Measurements from ENCODE around the gene GJB6.

DNA sequence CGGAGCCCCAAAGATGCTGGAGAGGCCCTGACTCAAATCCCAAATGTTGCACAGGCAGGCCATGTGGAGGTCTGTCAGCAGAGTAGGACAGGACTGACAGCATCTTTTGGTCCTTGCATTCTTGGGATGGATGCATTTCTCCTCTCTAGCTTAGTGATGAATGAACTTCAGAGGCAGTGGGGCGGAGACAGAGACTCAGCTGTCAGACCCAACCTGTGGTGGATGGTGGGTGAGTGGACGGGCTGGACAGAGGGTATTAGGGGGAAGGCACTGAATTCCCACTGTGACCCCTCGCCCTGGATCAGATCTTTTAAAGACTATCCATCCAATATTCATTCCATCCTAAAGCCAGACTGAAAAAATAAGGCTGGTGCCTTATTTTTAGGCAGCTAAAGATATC, 39.3 kb upstream of the GJB6 start:
- TF ChIP-seq, protein P1, sequence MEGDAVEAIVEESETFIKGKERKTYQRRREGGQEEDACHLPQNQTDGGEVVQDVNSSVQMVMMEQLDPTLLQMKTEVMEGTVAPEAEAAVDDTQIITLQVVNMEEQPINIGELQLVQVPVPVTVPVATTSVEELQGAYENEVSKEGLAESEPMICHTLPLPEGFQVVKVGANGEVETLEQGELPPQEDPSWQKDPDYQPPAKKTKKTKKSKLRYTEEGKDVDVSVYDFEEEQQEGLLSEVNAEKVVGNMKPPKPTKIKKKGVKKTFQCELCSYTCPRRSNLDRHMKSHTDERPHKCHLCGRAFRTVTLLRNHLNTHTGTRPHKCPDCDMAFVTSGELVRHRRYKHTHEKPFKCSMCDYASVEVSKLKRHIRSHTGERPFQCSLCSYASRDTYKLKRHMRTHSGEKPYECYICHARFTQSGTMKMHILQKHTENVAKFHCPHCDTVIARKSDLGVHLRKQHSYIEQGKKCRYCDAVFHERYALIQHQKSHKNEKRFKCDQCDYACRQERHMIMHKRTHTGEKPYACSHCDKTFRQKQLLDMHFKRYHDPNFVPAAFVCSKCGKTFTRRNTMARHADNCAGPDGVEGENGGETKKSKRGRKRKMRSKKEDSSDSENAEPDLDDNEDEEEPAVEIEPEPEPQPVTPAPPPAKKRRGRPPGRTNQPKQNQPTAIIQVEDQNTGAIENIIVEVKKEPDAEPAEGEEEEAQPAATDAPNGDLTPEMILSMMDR (IDR thresholded peaks at IDR 0.05), result no peak
- TF ChIP-seq POLR2A (IDR thresholded peaks at IDR 0.05), result no peak
